K562 (cell line): ENCODE results near the gene ARHGDIA. TPM values are rescaled to one million over a fixed set of nuclear protein-coding genes. Genes with fewer than 3 reads are reported as not detected.

ENCODE experiments used
- CBX3 ChIP-seq, 2 experiments: IDR thresholded peaks; 1 replicate in 1 of 2; 2 replicates in 1 of 2; pipeline ENCODE4 v1.6.1; 2012; ENCODE audit warnings: inconsistent platforms in 2 of 2, low read length in 2 of 2, borderline replicate concordance in 1 of 2, control low read depth in 1 of 2
- E4F1 ChIP-seq: fragments of 250-450 bp; sonication (Bioruptor Pico); IDR thresholded peaks from 2 replicates; pipeline ENCODE4 v1.5.0; 2021; ENCODE audit warnings: mild to moderate bottlenecking, borderline replicate concordance
- MCM2 ChIP-seq: fragments of 450-650 bp; IDR thresholded peaks from 2 replicates; pipeline ENCODE4 v1.6.1; 2017; ENCODE audit warnings: low read depth, mild to moderate bottlenecking
- MGA ChIP-seq: fragments of 450-650 bp; IDR thresholded peaks from 2 replicates; pipeline ENCODE4 v1.6.1; 2016; ENCODE audit warnings: mild to moderate bottlenecking, moderate library complexity
- PHF8 ChIP-seq: fragments of 200-600 bp; sonication (generic); IDR thresholded peaks from 2 replicates; pipeline ENCODE4 v1.6.1; 2012; ENCODE audit warnings: mixed run types, mild to moderate bottlenecking, inconsistent platforms, low read length, moderate library complexity, borderline replicate concordance
- TAF1 ChIP-seq: IDR thresholded peaks from 2 replicates; pipeline ENCODE4 v1.6.1; 2011; ENCODE audit warnings: mild to moderate bottlenecking, low read length, moderate library complexity; ENCODE audit not compliant: insufficient read depth, control insufficient read depth, severe bottlenecking; ENCODE audit errors: extremely low read depth
- THAP12 ChIP-seq: fragments of 250-450 bp; sonication (Bioruptor Pico); IDR thresholded peaks from 2 replicates; pipeline ENCODE4 v1.9.0; 2021; ENCODE audit warnings: mild to moderate bottlenecking, inconsistent platforms
- TOE1 ChIP-seq, 2 experiments: fragments of 450-650 bp in 1 of 2; sonication (generic) in 1 of 2; formaldehyde crosslinking in 1 of 2; IDR thresholded peaks; 2 replicates each; pipeline versions ENCODE4 v1.7.1 to v1.8.0; 2016 to 2022; ENCODE audit warnings: borderline replicate concordance in 2 of 2, mild to moderate bottlenecking in 2 of 2, antibody characterized with exemption in 1 of 2, inconsistent platforms in 1 of 2, low read depth in 1 of 2, missing genetic modification reagents in 1 of 2, moderate library complexity in 1 of 2
- polyA plus RNA-seq, 8 experiments: library from polyadenylated mRNA; depleted of rRNA in 4 of 8; stranded (reverse) in 5 of 8; unstranded in 3 of 8; fragments of >200 nt; fragmentation: Nextera tagmentation in 2 of 8; fragmentation: Illumina TruSeq in 1 of 8; extraction: Ambion mirVana in 2 of 8; extraction: Trizol in 1 of 8; gene quantifications; 2 replicates each; pipeline versions ENCODE4 v1.2.1 to v1.2.3, GENCODE V29; 2011 to 2014; ENCODE audit warnings: inconsistent platforms in 1 of 8, missing spikeins in 1 of 8
- total RNA-seq, 7 experiments: library from RNA; depleted of rRNA in 6 of 7; stranded (reverse); fragments of >200 nt in 6 of 7; fragmentation: Illumina TruSeq in 2 of 7; extraction: Trizol in 2 of 7; gene quantifications; 2 replicates each; pipeline versions ENCODE4 v1.2.1 to v1.2.3, GENCODE V29; 2011 to 2021; ENCODE audit warnings: low replicate concordance in 1 of 7

Gene ARHGDIA
- total and polyA plus RNA-seq, 9 of the 15 experiments (the other 6 are each of a cell fraction or from before 2014, with no cell fraction given) = 9.6 to 340 (median 97.6) TPM

GRCh38 chr17:81859906-81860755 lies 11.0 kb downstream of the ARHGDIA start, which contains the start of gene P4HB (continued):
- no peak for TF ChIP-seq MGA
- no peak for TF ChIP-seq MCM2
- TF ChIP-seq THAP12 (CRISPR knock-in tag) = no peak
- no peak for TF ChIP-seq CBX3 (IDR thresholded peaks at IDR 0.05; ENCODE audit: borderline replicate concordance in 1 of 2, low read length in 2 of 2)
- TF ChIP-seq PHF8 = peak; percentile 77; the same call in 1 of the 2 replicates
- TF ChIP-seq TOE1 (IDR thresholded peaks at IDR 0.05; ENCODE audit: borderline replicate concordance) = no peak
- TF ChIP-seq TOE1 (CRISPR knock-in tag; IDR thresholded peaks at IDR 0.05; ENCODE audit: borderline replicate concordance, low read depth) = peak; percentile 65; the same call in 1 of the 2 replicates
- TF ChIP-seq TAF1 = peak; percentile 67
- TF ChIP-seq E4F1 (CRISPR knock-in tag) = no peak
